Activated effector memory CD4-positive, alpha-beta T cell treated with anti-CD3 and anti-CD28 coated beads, Interleukin-2, amount 50 U/mL, for 16 hours (primary cell): ENCODE results near the gene ZDHHC14.

Experiments used
- DNase-seq: peaks from one replicate; pipeline ENCODE4 v3.0.0-alpha.2; 2020

ZDHHC14 gene

GRCh38 chr6:157471077-157471686 lies 90.2 kb downstream of the ZDHHC14 start:
- DNase-seq = no peak

- DNase-seq = no peak
Observed at GRCh38 chr6:157471895-157472686, 91.1 kb downstream of the ZDHHC14 start.

- DNase-seq = no peak
Observed at GRCh38 chr6:157476797-157477196, 95.8 kb downstream of the ZDHHC14 start.

GRCh38 chr6:157478926-157479325 lies 97.9 kb downstream of the ZDHHC14 start:
- DNase-seq = no peak

- DNase-seq = no peak
Observed at GRCh38 chr6:157479464-157480303, 98.7 kb downstream of the ZDHHC14 start.

- no peak for DNase-seq
Observed at GRCh38 chr6:157481189-157481864, 100.3 kb downstream of the ZDHHC14 start.

GRCh38 chr6:157481865-157482249 lies 100.9 kb downstream of the ZDHHC14 start:
- no peak for DNase-seq

GRCh38 chr6:157483770-157484169 lies 102.8 kb downstream of the ZDHHC14 start:
- DNase-seq = no peak

GRCh38 chr6:157484181-157484580 lies 103.2 kb downstream of the ZDHHC14 start:
- no peak for DNase-seq

- no peak for DNase-seq
Observed at GRCh38 chr6:157486572-157486971, 105.6 kb downstream of the ZDHHC14 start.

GRCh38 chr6:157487110-157487773 lies 106.3 kb downstream of the ZDHHC14 start:
- no peak for DNase-seq

GRCh38 chr6:157488058-157488457 lies 107.1 kb downstream of the ZDHHC14 start:
- DNase-seq = no peak

- DNase-seq = no peak
Observed at GRCh38 chr6:157488716-157489118, 107.7 kb downstream of the ZDHHC14 start.

- no peak for DNase-seq
Observed at GRCh38 chr6:157490611-157491269, 109.8 kb downstream of the ZDHHC14 start.

- DNase-seq = no peak
Observed at GRCh38 chr6:157491571-157492232, 110.7 kb downstream of the ZDHHC14 start.

- DNase-seq = no peak
Observed at GRCh38 chr6:157492249-157492648, 111.3 kb downstream of the ZDHHC14 start.

GRCh38 chr6:157492741-157493140 lies 111.8 kb downstream of the ZDHHC14 start:
- no peak for DNase-seq

- no peak for DNase-seq
Observed at GRCh38 chr6:157493173-157493572, 112.2 kb downstream of the ZDHHC14 start.

GRCh38 chr6:157493576-157493975 lies 112.6 kb downstream of the ZDHHC14 start:
- no peak for DNase-seq

GRCh38 chr6:157494132-157494710 lies 113.2 kb downstream of the ZDHHC14 start:
- DNase-seq = no peak

GRCh38 chr6:157496534-157497095 lies 115.6 kb downstream of the ZDHHC14 start:
- DNase-seq = no peak
